ENCODE data around the gene EMX2.
"Not testable (repeated sequence)": the region's sequence is repeated elsewhere in the genome, so short reads cannot be mapped to it uniquely, and the experiment has no call there.

The EMX2 gene

DNA sequence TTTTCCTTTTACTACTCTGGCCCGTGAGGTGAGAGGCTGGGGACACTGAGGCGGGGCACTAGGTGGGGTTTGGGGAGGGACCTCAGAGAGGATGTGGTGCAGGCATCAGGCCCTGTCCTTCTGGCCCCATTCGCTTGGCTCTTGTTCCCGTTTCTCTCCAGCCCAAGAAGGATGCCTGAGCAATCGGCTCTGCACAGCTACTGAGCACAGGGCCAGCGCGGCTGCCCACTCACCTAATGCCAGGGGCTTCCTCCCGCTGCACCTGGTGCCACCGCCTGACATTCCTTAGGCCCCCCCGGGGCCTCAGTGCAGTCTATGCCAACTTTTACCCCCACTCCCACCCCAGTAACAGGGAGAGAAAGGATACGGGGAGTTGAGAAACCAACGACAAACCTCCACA, 12.5 kb downstream of the EMX2 start:
- in situ Hi-C loops (cut with MboI; ENCODE audit: low sequenced_read_pairs) = no loop called here

DNA sequence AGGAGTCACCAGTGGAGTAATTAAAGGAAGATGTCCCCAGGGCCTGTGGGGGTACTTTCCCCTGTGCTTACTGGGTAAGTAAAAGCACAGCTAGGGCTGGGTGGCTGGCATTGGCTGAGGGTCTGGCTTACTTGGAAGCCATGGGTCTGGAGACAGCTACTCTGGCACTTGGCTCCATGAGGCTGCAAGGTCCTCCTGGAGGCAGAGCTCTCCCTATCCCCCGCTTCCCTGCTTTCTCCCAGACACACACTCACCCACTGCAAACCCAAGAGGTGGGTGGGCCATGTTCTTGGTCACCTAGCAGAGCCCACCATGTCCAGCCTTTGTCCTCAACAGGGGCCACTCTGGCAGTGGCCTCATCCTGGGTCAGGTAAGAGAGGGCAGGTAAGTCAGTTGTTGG, 13.3 kb downstream of the EMX2 start:
- in situ Hi-C loops (cut with MboI; ENCODE audit: low sequenced_read_pairs) = no loop called here

DNA sequence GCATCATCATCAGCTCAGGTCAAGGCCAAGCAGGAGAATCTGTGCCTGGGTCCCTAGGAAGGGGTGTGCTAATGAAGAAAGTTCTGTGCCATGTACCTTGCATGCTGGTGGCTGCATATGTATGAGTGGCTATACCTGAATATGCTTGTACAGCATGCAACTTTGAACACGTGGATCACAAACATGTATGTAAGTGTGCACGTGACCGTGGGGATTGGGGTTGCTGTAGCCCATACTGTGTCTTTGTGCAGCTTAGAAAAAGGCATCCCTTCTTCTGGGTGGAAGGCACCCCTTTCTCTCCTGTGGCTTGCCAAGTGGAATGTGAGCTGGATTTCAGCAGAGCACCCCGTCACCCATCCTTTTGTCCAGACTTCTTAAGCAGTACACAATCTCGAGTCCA, 13.8 kb downstream of the EMX2 start:
- in situ Hi-C loops (cut with MboI; ENCODE audit: low sequenced_read_pairs) = no loop called here

DNA sequence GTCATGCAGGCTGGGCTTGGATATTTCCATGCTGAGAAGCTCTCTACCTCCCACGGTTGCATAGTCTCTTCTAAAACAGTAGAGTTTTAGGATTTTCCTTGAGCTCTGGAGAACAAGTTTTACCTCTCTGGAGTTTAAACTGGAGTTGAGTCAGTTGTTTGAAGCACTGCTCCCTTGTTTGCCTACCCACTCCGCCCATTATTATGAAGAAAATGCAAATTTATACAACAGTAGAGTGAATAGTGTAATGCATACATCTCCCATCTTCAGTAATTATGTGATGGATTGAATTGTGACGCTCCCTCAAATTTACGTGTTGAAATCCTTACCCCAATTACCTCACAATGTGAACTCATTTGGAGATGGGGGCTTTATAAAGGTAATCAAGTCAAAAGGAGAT, 17.2 kb downstream of the EMX2 start:
- in situ Hi-C loops (cut with MboI; ENCODE audit: low sequenced_read_pairs) = no loop called here

DNA sequence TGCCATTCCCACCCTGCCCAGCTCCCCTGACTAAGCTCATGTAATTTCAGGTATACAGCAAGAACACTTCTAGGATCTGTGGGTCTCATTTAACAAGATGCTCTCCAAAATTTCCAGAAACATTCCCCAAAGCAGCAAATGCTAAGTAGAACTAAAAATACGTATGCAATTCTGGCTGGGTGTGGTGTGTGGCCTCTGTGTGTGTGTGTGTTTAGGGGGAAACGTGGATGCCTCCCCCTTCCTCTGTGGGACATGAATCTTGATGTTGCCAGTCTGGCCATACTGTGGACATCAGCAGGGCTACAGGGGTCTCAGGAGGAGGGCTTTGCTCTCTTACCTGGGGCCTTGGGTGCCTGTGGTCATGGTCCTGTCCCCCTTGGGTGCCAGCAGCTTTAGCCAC, 18.4 kb downstream of the EMX2 start:
- in situ Hi-C loops (cut with MboI; ENCODE audit: low sequenced_read_pairs) = no loop called here

DNA sequence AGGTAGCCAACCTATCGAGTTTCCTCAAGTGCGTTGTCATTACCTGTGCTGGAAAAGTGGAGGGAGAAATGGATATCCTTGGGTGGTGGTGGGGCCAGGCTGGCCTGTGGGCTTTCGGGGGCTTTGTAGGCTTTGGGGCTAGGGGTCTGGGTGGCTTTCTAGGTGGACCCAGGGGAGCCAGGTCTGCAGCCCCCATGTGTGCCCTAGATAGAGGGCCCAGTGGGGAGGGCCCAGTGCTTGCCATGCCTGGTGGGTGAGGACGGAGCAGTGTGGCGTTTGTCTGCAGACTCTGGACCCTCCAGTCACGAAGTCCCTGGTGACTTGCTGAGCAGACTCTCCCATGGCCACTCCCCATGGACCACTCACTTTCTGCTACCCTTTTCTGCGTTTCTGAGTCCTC, 19.7 kb downstream of the EMX2 start:
- in situ Hi-C loops (cut with MboI; ENCODE audit: low sequenced_read_pairs) = no loop called here

DNA sequence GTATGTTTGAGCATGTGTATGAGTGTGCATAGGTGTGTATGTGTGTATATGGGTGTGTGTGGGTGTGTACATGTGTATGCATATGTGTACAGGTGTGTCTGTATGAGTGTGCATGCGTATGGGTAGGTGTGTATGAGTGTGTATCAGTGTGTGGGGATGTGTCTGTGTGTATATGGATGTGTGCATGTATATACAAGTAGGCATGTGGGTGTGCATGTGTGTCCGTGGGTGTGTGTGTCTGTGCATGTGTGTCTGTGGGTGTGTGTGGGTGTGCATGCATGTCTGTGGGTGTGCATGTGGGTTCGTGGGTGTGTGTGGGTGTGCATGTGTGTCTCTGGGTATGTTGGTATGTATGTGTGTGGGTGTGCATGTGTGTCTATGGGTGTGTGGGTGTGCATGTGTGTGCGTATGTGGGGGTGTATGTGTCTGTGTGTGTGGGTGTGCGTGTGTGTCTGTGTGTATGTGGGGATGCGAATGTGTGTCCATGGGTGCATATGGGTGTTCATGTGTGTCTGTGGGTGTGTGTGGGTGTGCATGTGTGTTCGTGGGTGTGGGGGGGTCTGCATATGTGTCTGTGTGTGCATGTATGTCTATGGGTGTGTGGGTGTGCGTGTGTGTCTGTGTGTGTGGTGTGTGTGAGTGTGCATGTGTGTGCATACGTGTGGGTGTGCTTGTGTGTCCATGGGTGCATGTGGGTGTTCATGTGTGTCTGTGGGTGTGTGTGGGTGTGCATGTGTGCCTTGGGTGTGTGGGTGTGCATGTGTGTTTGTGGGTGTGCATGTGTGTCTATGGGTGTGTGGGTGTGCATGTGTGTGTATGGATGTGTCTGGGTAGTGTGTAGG, 20.6 kb downstream of the EMX2 start:
- in situ Hi-C loops (cut with MboI; ENCODE audit: low sequenced_read_pairs) = no loop called here

DNA sequence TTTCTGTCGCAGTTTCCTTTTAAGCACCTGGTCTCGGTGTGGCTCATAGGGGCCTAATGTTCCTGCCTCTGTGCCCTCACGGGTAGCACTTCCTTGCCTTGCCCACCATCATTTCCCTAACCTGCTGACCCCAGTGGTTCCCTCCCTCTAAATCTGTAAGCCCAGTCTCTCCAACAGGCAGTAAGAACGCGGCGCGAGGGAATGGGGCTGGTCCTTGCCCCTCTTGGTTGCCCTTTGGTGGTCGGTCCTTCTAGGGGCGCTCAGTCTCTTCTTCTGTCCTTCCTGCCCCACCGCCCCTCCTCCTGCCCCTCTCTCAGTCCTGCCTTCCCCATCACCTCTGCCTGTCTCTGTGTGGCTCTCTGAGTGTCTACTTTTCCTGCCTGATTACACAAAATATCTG, 21.2 kb downstream of the EMX2 start:
- in situ Hi-C loops (cut with MboI; ENCODE audit: low sequenced_read_pairs) = no loop called here

DNA sequence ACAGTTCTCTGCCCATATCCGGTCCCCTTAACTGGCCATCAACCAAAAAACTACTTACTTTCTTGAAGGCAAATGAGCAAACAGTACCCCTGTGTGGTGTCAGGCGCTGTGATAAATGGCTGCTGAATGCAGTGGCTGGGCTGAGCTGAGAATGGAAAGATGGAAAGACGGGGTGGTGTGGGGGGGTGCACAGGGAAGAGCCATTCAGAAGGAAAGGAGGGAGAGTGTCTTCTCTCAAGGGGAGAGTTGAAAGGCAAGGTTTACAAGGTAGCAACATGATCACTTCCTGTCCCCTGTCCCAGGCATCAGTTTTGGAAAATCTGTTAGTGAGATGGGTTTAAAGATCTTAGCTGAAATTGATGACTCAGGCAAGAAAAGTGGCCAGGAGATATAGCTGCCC, 22.5 kb downstream of the EMX2 start:
- in situ Hi-C loops (cut with MboI; ENCODE audit: low sequenced_read_pairs) = no loop called here

DNA sequence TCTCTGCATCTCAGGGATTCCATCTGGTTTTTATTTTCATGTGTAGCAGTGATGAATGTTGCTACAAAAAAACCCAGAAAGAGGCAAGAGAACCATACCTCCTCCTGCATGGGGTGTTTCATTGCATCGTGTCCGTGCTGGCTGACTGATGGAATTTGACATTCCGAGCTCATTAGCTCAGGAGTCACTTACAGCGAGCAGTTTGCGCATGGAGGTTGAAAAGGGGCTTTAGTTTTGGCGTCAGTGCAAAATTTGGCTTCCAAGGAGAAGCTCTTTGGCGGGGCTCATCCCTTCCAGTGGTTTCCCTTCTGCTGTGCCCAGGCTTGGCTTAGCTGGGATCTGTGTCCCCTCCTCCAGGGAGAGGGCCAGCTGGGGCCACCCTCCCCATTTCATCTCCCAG, 25.8 kb downstream of the EMX2 start:
- in situ Hi-C loops (cut with MboI; ENCODE audit: low sequenced_read_pairs) = no loop called here

DNA sequence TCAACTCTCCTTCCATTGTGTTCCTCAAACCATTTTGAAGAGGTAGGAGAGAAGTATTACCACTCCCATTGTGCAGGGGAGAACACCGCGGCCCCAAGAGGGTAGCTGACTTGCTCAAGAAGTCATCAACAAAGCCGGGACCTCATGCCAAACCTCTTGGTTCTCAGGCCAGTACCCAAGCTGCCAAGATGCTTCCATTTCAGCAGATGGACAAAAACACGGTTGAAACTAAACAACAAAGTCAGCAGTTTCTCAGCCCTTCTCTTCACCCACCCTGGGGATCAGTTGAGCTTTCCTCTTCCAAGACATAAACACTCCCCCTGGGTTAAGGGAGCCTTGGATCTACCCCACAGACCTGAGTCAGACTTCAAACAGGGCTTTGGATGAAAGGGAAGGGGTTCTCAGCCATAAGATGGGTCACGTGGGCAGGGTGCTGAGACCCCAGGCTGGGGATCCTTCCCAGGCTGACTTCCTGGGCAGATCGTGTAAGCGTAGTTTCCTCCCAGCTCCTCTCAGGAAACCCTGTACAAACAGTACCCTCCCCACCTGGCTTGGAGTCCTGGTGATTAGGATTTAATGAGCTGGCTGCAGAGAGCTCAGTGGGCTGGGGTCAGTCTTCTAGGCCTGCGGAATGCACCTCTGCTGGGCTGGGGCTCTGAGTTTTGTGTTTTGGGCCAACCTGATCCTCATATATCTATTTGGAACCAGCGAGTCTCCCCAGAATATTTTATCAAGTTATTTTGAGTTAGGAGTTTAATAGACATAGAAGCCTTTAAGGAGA, 27.3 kb downstream of the EMX2 start:
- in situ Hi-C loops (cut with MboI; ENCODE audit: low sequenced_read_pairs) = no loop called here

DNA sequence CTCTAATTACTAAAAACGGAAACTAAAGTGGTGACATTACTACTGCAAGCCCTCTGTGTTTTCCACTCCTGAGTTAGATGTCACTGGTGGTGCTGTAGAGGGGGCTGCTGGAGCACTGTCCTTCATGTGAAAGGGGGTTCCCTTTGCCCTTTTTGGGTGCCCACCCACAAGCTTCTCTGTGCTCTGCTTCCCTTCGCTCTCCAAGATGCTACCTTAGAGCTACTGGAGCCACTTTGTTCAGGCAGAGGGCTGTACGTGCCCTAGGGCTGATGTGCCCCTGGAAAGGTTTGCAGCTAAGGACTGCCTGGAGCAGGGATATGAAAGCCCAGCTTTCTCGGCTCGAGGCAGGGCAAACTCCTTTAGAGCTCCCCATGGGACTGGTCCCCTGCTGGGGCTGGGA, 28.3 kb downstream of the EMX2 start:
- in situ Hi-C loops (cut with MboI; ENCODE audit: low sequenced_read_pairs) = no loop called here

DNA sequence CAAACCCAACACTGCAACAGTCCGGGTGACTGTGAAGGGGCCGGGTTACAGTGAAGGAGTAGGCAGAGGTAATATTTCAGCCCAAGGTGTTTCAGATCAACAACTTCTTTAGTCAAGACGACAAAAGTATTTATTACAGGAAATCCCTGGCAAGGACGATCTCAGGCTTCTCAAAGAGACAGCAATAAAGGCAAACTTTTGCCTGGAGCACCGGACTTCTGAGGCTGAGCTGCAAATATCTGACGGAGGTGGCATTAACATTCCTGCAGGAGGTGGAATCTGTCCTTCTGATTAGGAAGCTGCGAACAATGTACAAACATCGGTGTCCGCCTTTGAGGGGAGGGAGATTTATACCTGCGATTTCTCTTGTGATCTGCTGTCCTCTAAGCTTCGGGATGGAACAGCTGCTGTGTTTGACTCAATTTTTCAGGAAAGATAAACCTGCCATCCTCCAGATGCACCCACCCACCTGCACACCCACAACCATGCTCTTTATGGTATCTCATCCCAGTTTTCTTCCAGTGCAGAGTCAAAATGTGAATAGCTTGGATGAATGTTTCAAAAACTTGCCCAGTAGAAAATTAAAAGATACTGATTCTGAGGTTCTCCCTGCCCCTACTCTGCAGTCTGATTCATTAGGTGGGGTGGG, 32.1 kb downstream of the EMX2 start:
- in situ Hi-C loops (cut with MboI; ENCODE audit: low sequenced_read_pairs) = no loop called here

DNA sequence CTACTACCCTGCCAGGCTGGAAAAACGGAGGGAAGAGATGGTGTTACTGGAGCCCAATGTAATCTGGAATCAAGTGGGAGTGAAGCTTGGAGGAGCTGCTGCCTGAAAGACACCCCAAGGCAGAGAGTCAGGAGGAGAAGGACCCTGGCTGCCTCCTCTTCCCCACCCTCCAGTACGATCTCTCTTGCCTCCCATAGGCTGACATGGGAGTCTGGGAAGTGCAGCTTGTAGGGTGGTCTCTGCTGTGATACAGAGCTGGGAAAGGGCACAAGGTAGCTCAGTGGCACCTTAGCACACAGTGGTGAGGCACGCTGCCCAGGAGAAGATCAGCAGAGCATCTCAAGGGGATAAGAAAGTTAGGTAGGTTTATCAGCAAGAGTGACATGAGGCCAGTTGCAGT, 35.9 kb downstream of the EMX2 start:
- in situ Hi-C loops (cut with MboI; ENCODE audit: low sequenced_read_pairs) = no loop called here

DNA sequence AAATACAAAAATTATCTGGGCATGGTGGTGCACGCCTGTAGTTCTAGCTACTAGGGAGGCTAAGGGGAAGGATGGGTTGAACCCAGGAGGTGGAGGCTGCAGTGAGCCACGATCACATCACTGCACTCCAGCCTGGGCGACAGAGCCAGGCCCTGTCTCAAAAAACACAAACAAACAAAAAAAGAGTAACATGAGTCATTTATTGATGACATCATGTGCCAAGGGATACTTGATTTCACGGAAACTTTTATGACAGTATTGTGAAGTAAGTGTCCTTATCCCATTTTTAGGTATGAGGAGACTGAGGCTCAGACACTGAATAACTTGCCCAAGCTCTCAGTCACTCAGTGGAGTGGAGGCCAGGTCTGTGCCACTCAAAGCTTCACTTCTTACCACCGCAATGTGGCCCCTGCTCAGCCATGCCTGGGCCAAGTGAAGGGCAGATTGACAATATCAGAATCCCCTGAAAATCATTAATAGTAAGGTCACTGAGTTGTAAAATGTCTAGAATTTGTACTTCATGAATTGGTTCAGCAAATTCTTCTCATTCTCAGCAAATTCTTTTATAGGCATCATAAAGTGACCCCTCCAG, 36.5 kb downstream of the EMX2 start:
- in situ Hi-C loops (cut with MboI; ENCODE audit: low sequenced_read_pairs) = no loop called here

DNA sequence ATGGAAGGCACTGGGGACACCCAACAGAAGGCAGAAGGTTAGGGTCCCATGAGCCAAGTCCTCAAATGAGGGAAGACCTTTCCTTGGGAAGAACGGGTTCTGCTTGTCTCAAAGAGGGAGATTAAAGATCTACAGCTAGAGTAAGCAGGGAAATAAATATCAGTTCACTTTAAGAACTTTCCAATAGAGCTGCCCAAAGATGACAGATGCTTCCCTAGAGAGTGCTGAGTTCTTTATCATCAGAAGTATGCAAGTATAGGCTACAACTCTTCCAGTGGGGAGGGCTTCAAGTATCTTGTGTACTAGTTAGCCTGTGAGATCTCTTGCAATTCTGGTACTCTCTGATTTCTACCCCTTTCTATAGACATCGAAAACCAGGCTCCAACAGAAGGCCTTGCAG, 39.4 kb downstream of the EMX2 start:
- in situ Hi-C loops (cut with MboI; ENCODE audit: low sequenced_read_pairs) = no loop called here

DNA sequence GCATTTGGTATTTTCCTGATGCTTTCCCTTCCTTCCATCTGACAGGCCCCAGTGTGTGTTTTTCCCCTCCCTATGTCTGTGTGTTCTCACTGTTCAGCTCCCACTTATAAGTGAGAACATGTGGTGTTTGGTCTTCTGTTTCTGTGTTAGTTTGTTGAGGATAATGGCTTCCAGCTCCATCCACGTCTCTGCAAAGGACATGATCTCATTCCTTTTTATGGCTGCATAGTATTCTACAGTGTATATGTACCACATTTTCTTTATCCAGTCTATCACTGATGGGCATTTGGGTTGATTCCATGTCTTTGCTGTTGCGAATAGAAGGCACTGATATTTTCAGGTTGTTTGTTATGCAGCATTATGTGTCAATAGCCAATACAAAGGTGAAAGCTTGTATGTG, 42.3 kb downstream of the EMX2 start:
- in situ Hi-C loops (cut with MboI; ENCODE audit: low sequenced_read_pairs) = not testable (repeated sequence)

DNA sequence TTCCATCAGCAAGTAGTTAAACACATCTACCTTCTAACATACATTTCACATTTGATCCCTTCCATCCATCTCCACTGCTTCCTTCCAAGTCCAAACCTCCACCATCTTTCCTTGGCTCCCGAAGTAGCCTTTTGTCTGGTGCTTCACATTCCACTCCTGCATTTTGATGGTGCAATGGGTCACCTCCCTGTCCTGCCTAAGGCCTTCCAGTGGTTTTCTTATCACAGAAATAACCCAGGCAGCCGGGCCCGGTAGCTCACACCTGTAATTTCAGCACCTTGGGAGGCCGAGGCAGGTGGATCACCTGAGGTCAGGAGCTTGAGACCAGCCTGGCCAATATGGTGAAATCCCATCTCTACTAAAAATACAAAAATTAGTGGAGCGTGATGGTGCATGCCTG, 44.5 kb downstream of the EMX2 start:
- in situ Hi-C loops (cut with MboI; ENCODE audit: low sequenced_read_pairs) = no loop called here

DNA sequence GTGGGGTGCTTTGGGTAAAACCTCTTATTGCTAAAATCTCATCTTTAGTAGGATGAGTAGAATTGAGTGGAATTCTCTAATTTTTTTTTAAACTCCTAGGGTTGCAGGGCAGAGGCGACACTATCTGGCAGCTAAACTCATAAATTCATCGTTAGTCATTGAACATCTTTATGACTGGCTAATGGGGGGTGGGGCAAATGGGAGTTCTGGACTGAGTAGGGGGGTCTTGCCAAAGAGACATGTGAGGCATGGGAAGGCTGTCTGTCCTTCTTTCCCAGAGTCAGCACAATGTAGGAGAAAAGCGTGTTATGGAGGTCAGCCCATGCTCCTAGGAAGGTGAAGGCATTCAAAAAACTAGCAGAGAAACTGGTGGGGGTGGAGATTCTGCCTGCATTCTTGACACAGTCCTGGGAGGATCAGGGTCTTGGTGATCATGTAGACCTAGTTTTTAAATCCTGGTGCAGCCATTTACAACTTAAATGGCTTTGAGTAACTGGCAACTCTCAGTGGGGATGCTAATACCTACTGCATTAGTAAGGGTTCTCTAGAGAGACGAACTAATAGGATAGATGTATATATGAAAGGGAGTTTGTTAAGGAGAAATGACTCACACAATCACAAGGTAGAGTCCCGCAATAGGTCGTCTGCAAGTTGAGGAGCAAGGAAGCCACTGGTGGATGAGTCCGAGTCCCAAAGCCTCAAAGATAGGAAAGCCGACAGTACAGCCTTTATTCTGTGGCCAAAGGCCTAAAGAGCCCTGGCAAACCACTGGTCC, 47.7 kb downstream of the EMX2 start:
- in situ Hi-C loops (cut with MboI; ENCODE audit: low sequenced_read_pairs) = no loop called here

DNA sequence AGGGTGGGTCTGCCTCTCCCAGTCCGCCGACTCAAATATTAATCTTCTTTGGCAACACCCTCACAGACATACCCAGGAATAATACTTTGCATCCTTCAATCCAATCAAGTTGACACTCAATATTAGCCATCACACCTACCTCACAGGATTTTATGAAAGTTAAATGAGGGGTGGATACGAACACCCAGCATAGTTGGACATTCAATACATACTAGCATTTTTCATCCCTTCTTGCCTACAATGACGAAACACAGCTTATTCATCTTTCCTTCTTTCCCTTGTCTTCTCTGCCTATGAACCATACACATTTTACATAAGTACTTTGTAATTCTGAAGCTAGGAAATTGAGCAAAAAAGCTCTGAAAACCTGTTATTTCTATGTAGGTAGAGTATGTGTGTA, 48.5 kb downstream of the EMX2 start:
- in situ Hi-C loops (cut with MboI; ENCODE audit: low sequenced_read_pairs) = no loop called here

DNA sequence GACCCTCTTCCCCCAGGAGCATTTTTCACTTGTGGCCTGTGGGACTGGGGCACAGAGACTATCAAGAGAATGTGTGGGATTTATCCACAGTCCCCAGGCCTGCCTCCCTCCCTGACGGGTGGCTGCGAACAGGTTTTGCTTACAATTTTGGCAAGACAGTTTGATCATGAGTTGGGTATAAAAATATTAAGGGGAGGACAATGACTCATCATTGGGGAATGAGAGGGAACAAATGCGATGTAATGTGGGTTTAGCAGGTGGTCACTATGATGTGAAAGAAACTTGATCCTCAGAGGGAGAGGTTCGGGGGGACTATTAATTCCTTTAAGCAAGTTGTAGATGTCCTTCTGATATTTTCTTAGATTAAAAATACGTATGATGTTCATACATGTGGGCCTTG, 52.2 kb downstream of the EMX2 start:
- in situ Hi-C loops (cut with MboI; ENCODE audit: low sequenced_read_pairs) = no loop called here
